HL-60 (cell line): Measurements from ENCODE around the gene MYBPH.

Source experiments
- CTCF ChIP-seq: IDR thresholded peaks from one replicate; pipeline ENCODE4 v1.5.1; 2011; ENCODE audit warnings: low read length, control low read depth, inconsistent platforms; ENCODE audit not compliant: insufficient read depth
- GABPA ChIP-seq: IDR thresholded peaks from 2 replicates; pipeline ENCODE4 v1.6.1; 2012; ENCODE audit warnings: low read depth
- POLR2AphosphoS5 ChIP-seq: IDR thresholded peaks from 2 replicates; pipeline ENCODE4 v1.6.1; 2012; ENCODE audit warnings: low read depth
- SPI1 ChIP-seq: IDR thresholded peaks from 2 replicates; pipeline ENCODE4 v1.6.1; 2012; ENCODE audit warnings: low read depth, mild to moderate bottlenecking, borderline replicate concordance

- TF ChIP-seq CTCF: no peak
- TF ChIP-seq SPI1: no peak
- TF ChIP-seq POLR2AphosphoS5: no peak
- no peak for TF ChIP-seq GABPA
These were observed 55.1 kb downstream of the MYBPH start for GRCh38 chr1:203120325-203121153.
